ENCODE measurements around the gene BGN. TPM values are rescaled to one million over a fixed set of nuclear protein-coding genes. Genes with fewer than 3 reads are reported as not detected.

BGN gene
- total and polyA plus RNA-seq, 10 of the 15 experiments (the other 5 are each of a cell fraction or from before 2014, with no cell fraction given) = 0.06 to 0.18 (median 0.12) TPM; not detected in 7

DNA sequence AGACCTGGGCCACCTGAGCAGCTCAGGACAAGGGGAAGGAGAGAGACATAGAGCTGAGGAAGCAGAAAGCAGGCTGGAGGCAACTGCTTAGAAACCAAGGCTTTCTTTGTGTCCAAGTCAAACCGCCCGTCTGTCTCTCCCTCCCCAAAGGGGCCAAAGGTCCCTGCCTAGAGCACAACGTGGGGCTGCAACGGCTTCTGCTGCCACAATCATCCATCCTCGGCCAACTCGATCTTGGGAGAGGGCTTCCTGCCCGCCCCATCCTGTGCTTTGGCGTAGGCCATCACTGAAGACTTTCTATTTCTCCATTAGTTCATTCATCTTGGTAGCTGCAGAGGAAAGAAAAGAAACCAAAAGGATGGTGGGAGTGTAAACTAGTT lies 47.2 kb upstream of the BGN start:
- ChIA-PET SMC1A (ENCODE audit: uncharacterized antibody, unreplicated experiment) (no interaction called here), POLR2A (interaction anchor here (0.5 kb wide), 1 partner anchor 18 kb away, joined by 3 read pairs; no protein-coding TSS in a partner anchor), RAD21 (ENCODE audit: unreplicated experiment) (no interaction called here), CTCF (no interaction called here)
- H3K79me2 ChIP-seq (ENCODE audit: control insufficient read depth, insufficient read depth, low read length) = no peaks in the 10 kb centered on the region
- no peaks in the 10 kb centered on the region for H3K36me3 ChIP-seq (ENCODE audit: control insufficient read depth in 2 of 2, insufficient read depth in 2 of 2, low read length in 1 of 2)
- H3K27ac ChIP-seq (ENCODE audit: control insufficient read depth, insufficient read depth) = no peak overlapping the region
- no peak overlapping the region for H3K4me3 ChIP-seq
- in situ Hi-C loops (cut with MboI) = no loop called here
- no peaks in the 10 kb centered on the region for H3K4me1 ChIP-seq (ENCODE audit: control insufficient read depth, insufficient read depth, low read length)
- H3K9ac ChIP-seq (ENCODE audit: control insufficient read depth, insufficient read depth, low read length) = no peak overlapping the region
- intact Hi-C loops (cut with micrococcal nuclease; ENCODE audit: unreplicated experiment) = no loop called here
- no peak for DNase-seq (ENCODE audit: low read depth, low spot score)
- no peaks in the 10 kb centered on the region for H3K27me3 ChIP-seq (replicated peaks in 1 of 2; ENCODE audit: control insufficient read depth in 2 of 2, insufficient read depth in 2 of 2, low read length in 1 of 2)
- no peak for FAIRE-seq
- H4K20me1 ChIP-seq (ENCODE audit: control insufficient read depth, insufficient read depth) = no peaks in the 10 kb centered on the region
- WGBS (ENCODE audit: insufficient coverage, insufficient replicate concordance, low lambda C conversion rate, missing lambda C conversion rate) = 75% methylated on average over 8 of the region's 8 CpGs
- H2AFZ ChIP-seq (ENCODE audit: control insufficient read depth, low read depth, low read length) = no peak overlapping the region
- no peaks in the 10 kb centered on the region; the same call in 2 of the 3 replicates for H3K9me3 ChIP-seq (replicated peaks; ENCODE audit: control insufficient read depth, insufficient read depth, low read length)
- H3K4me2 ChIP-seq (ENCODE audit: control insufficient read depth, insufficient read depth) = no peak overlapping the region
- BruUV-seq (replicated peaks) = no TSS peak
- TF ChIP-seq RFX5 (IDR thresholded peaks at IDR 0.05; ENCODE audit: low read depth, low read length) (no peak), USF2 (IDR thresholded peaks at IDR 0.05; ENCODE audit: borderline replicate concordance, low read depth, low read length) (no peak), SUZ12 (IDR thresholded peaks at IDR 0.05; ENCODE audit: unreplicated experiment) (no peak), TAF1 (IDR thresholded peaks at IDR 0.05; ENCODE audit: borderline replicate concordance, low read depth, low read length) (no peak), JUND (IDR thresholded peaks at IDR 0.05; ENCODE audit: low read depth, low read length) (no peak), ZZZ3 (IDR thresholded peaks at IDR 0.05; ENCODE audit: control insufficient read depth, insufficient read length, low read depth) (no peak), ZBED1 (IDR thresholded peaks at IDR 0.05; ENCODE audit: borderline replicate concordance) (no peak), CHD2 (IDR thresholded peaks at IDR 0.05; ENCODE audit: borderline replicate concordance, low read depth, low read length) (no peak), ESRRA (IDR thresholded peaks at IDR 0.05; ENCODE audit: low read length) (no peak), DPF2 (IDR thresholded peaks at IDR 0.05) (no peak), ZNF207 (IDR thresholded peaks at IDR 0.05; ENCODE audit: borderline replicate concordance) (no peak), HDAC6 (IDR thresholded peaks at IDR 0.05; ENCODE audit: unreplicated experiment) (no peak), CTCF (IDR thresholded peaks at IDR 0.05 in 2 of 3, conservative IDR thresholded peaks at IDR 0.05 in 1 of 3; ENCODE audit: control insufficient read depth in 2 of 3, extremely low read depth in 1 of 3, insufficient read depth in 1 of 3, low read depth in 3 of 3, low read length in 3 of 3) (no peak), SPI1 (IDR thresholded peaks at IDR 0.05; ENCODE audit: borderline replicate concordance, insufficient read depth, low read depth, low read length) (no peak)
- TF ChIP-seq, protein P1, sequence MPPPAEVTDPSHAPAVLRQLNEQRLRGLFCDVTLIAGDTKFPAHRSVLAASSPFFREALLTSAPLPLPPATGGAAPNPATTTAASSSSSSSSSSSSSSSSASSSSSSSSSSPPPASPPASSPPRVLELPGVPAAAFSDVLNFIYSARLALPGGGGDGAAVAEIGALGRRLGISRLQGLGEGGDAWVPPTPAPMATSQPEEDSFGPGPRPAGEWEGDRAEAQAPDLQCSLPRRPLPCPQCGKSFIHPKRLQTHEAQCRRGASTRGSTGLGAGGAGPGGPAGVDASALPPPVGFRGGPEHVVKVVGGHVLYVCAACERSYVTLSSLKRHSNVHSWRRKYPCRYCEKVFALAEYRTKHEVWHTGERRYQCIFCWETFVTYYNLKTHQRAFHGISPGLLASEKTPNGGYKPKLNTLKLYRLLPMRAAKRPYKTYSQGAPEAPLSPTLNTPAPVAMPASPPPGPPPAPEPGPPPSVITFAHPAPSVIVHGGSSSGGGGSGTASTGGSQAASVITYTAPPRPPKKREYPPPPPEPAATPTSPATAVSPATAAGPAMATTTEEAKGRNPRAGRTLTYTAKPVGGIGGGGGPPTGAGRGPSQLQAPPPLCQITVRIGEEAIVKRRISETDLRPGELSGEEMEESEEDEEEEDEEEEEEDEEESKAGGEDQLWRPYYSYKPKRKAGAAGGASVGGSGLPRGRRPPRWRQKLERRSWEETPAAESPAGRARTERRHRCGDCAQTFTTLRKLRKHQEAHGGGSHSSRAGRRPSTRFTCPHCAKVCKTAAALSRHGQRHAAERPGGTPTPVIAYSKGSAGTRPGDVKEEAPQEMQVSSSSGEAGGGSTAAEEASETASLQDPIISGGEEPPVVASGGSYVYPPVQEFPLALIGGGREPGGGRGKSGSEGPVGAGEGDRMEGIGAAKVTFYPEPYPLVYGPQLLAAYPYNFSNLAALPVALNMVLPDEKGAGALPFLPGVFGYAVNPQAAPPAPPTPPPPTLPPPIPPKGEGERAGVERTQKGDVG (CRISPR knock-in tag; IDR thresholded peaks at IDR 0.05) = no peak
- TF ChIP-seq, protein P2, sequence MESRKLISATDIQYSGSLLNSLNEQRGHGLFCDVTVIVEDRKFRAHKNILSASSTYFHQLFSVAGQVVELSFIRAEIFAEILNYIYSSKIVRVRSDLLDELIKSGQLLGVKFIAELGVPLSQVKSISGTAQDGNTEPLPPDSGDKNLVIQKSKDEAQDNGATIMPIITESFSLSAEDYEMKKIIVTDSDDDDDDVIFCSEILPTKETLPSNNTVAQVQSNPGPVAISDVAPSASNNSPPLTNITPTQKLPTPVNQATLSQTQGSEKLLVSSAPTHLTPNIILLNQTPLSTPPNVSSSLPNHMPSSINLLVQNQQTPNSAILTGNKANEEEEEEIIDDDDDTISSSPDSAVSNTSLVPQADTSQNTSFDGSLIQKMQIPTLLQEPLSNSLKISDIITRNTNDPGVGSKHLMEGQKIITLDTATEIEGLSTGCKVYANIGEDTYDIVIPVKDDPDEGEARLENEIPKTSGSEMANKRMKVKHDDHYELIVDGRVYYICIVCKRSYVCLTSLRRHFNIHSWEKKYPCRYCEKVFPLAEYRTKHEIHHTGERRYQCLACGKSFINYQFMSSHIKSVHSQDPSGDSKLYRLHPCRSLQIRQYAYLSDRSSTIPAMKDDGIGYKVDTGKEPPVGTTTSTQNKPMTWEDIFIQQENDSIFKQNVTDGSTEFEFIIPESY (IDR thresholded peaks at IDR 0.05) = no peak
- ATAC-seq = no peak

Measured in GM12878 (cell line).